ENCODE measurements around the gene SMYD5.

- TF ChIP-seq CTCF (IDR thresholded peaks at IDR 0.05) (no peak), POLR2A (IDR thresholded peaks at IDR 0.05; ENCODE audit: low read depth) (no peak)
Measured at GRCh38 chr2:73264783-73265182, 50.7 kb downstream of the SMYD5 start.
